Esophagus muscularis mucosa (tissue), 4 donors: Measurements from ENCODE around the gene ANKRD13C. TPM values are rescaled to one million over a fixed set of nuclear protein-coding genes. Genes with fewer than 3 reads are reported as not detected.

Experiments
- DNase-seq: peaks from one replicate; pipeline ENCODE4 v3.0.0-alpha.2; 2017; ENCODE audit errors: extremely low spot score
- H3K27ac ChIP-seq, 4 donors: fragments of 200-600 bp; sonication (generic); replicated peaks in 1 of 4; 1 replicate in 3 of 4; 2 replicates in 1 of 4; pipeline ENCODE4 v1.5.1; 2016 to 2019; ENCODE audit warnings: mild to moderate bottlenecking in 1 of 4
- H3K27me3 ChIP-seq, 4 donors: fragments of 200-600 bp; sonication (generic); one replicate each; pipeline versions ENCODE4 v1.5.1 to v1.6.0; 2016 to 2019
- H3K36me3 ChIP-seq, 4 donors: fragments of 200-600 bp; sonication (generic); one replicate each; pipeline ENCODE4 v1.5.1; 2016 to 2019
- H3K4me1 ChIP-seq, 4 donors: fragments of 200-600 bp; sonication (generic); one replicate each; pipeline ENCODE4 v1.5.1; 2016 to 2019
- H3K4me3 ChIP-seq, 4 donors: fragments of 200-600 bp; sonication (generic); 1 replicate in 2 of 4; 2 replicates in 2 of 4; pipeline ENCODE4 v1.5.1; 2016 to 2019; ENCODE audit warnings: mild to moderate bottlenecking in 4 of 4, moderate library complexity in 1 of 4
- H3K9me3 ChIP-seq, 4 donors: fragments of 200-600 bp; sonication (generic); 1 replicate in 3 of 4; 2 replicates in 1 of 4; pipeline ENCODE4 v1.5.1; 2016 to 2019
- CTCF ChIP-seq, 3 experiments: fragments of 200-600 bp in 2 of 3; fragments of 450-650 bp in 1 of 3; sonication (generic) in 2 of 3; IDR thresholded peaks; one replicate each; pipeline ENCODE4 v1.5.1; 2017 to 2019; ENCODE audit warnings: antibody characterized with exemption in 3 of 3, mild to moderate bottlenecking in 2 of 3, moderate library complexity in 1 of 3
- EP300 ChIP-seq: sonication (generic); formaldehyde crosslinking; IDR thresholded peaks from one replicate; pipeline ENCODE4 v1.6.1; 2017; ENCODE audit warnings: antibody characterized with exemption
- POLR2A ChIP-seq: fragments of 450-650 bp; IDR thresholded peaks from one replicate; pipeline ENCODE4 v1.6.1; 2017; ENCODE audit warnings: antibody characterized with exemption, moderate library complexity, mild to moderate bottlenecking, low read depth
- POLR2AphosphoS5 ChIP-seq, 2 donors: sonication (generic); formaldehyde crosslinking; IDR thresholded peaks; one replicate each; pipeline ENCODE4 v1.6.1; 2017; ENCODE audit warnings: antibody characterized with exemption in 2 of 2
- WGBS: methylation state at CpG from one replicate; pipeline ENCODE4 v1.1.5; 2018; 5-methylcytosine and 5-hydroxymethylcytosine counted together
- intact Hi-C: fragments of 100-400 bp; cut with DNase I; formaldehyde crosslinking; loops from one replicate; pipeline ENCODE4 v1.15.1; 2023
- total RNA-seq, 4 donors: library from RNA; depleted of rRNA; stranded (reverse); fragments of >200 nt; gene quantifications; one replicate each; pipeline versions ENCODE4 v1.1.0 to v1.2.1, GENCODE V29; 2016

ANKRD13C gene
- total RNA-seq, 4 donors from 2014 or later = 23.0 to 30.2 (median 26.5) TPM

- no peak for TF ChIP-seq POLR2AphosphoS5 (IDR thresholded peaks at IDR 0.05)
- no peak overlapping the region for H3K27ac ChIP-seq
- H3K36me3 ChIP-seq = peaks cover 0 to 75% (median 24%) of the 10 kb centered on the region in 4 donors
- 100% methylated on average over 1 of the region's 1 CpG for WGBS
- intact Hi-C loops = no loop called here
- no peak overlapping the region for H3K4me3 ChIP-seq
- no peaks in the 10 kb centered on the region for H3K4me1 ChIP-seq
- no peaks in the 10 kb centered on the region for H3K27me3 ChIP-seq
- H3K9me3 ChIP-seq = no peaks in the 10 kb centered on the region
- DNase-seq = no peak
These were observed 75.8 kb downstream of the ANKRD13C start for GRCh38 chr1:70278710-70279109.

GRCh38 chr1:70277875-70278274 lies 76.6 kb downstream of the ANKRD13C start:
- TF ChIP-seq EP300 = no peak
- no peak for TF ChIP-seq POLR2AphosphoS5 (IDR thresholded peaks at IDR 0.05)
- no peak for TF ChIP-seq POLR2A
- no peak for TF ChIP-seq CTCF (IDR thresholded peaks at IDR 0.05)
- WGBS = 88% methylated on average over 5 of the region's 5 CpGs
- no peaks in the 10 kb centered on the region for H3K9me3 ChIP-seq
- H3K27me3 ChIP-seq = no peaks in the 10 kb centered on the region
- H3K4me3 ChIP-seq = no peak overlapping the region
- H3K36me3 ChIP-seq = peaks cover 0 to 81% (median 29%) of the 10 kb centered on the region in 4 donors
- H3K27ac ChIP-seq = no peak overlapping the region
- no peaks in the 10 kb centered on the region for H3K4me1 ChIP-seq
- no peak for DNase-seq
- intact Hi-C loops = no loop called here

GRCh38 chr1:70265946-70266345 lies 88.6 kb downstream of the ANKRD13C start:
- Histone ChIP-seq H3K27me3 (no peaks in the 10 kb centered on the region), H3K4me3 (no peak overlapping the region), H3K4me1 (peaks cover 0 to 4% (median 0%) of the 10 kb centered on the region in 4 donors), H3K27ac (no peak overlapping the region), H3K9me3 (peaks cover 0 to 6% (median 2%) of the 10 kb centered on the region in 4 donors), H3K36me3 (peaks cover 16 to 66% (median 25%) of the 10 kb centered on the region in 4 donors)
- 85% methylated on average over 1 of the region's 1 CpG for WGBS
- DNase-seq = no peak
- intact Hi-C loops = no loop called here
- TF ChIP-seq POLR2A (no peak), CTCF (IDR thresholded peaks at IDR 0.05) (no peak), EP300 (no peak), POLR2AphosphoS5 (IDR thresholded peaks at IDR 0.05) (no peak)

- 76% methylated on average over 7 of the region's 7 CpGs for WGBS
- H3K36me3 ChIP-seq = peaks cover 11 to 60% (median 22%) of the 10 kb centered on the region in 4 donors
- H3K4me3 ChIP-seq = no peak overlapping the region
- no peak for DNase-seq
- H3K27me3 ChIP-seq = no peaks in the 10 kb centered on the region
- no peak overlapping the region for H3K27ac ChIP-seq
- peaks cover 0 to 4% (median 0%) of the 10 kb centered on the region in 4 donors for H3K4me1 ChIP-seq
- intact Hi-C loops = no loop called here
- peaks cover 0 to 6% (median 2%) of the 10 kb centered on the region in 4 donors for H3K9me3 ChIP-seq
- TF ChIP-seq POLR2A (no peak), CTCF (IDR thresholded peaks at IDR 0.05) (no peak), EP300 (no peak), POLR2AphosphoS5 (IDR thresholded peaks at IDR 0.05) (no peak)
These were observed 89.7 kb downstream of the ANKRD13C start for GRCh38 chr1:70264839-70265238.

GRCh38 chr1:70256664-70257063 lies 97.9 kb downstream of the ANKRD13C start:
- Histone ChIP-seq H3K4me1 (no peaks in the 10 kb centered on the region), H3K36me3 (peaks cover 2 to 29% (median 18%) of the 10 kb centered on the region in 4 donors), H3K27me3 (no peaks in the 10 kb centered on the region), H3K27ac (no peak overlapping the region), H3K9me3 (no peaks in the 10 kb centered on the region), H3K4me3 (no peak overlapping the region)
- 100% methylated on average over 1 of the region's 1 CpG for WGBS
- DNase-seq = no peak
- TF ChIP-seq POLR2A (no peak), EP300 (no peak), CTCF (IDR thresholded peaks at IDR 0.05) (no peak), POLR2AphosphoS5 (IDR thresholded peaks at IDR 0.05) (no peak)
- intact Hi-C loops = no loop called here
